Fibroblast of pulmonary artery (primary cell): ENCODE results near the gene IFFO2.

Experiments used
- DNase-seq: peaks from one replicate; pipeline ENCODE4 v3.0.0-alpha.2; 2010; ENCODE audit warnings: low read depth
- H3K4me3 ChIP-seq: replicated peaks from 2 replicates; pipeline ENCODE4 v1.5.1; 2011; ENCODE audit warnings: low read depth, mild to moderate bottlenecking, control low read depth, low read length, moderate library complexity
- TF ChIP-seq, protein P1 (sequence below): IDR thresholded peaks from 2 replicates; pipeline ENCODE4 v1.5.1; 2011; ENCODE audit warnings: mild to moderate bottlenecking, control low read depth, low read length, inconsistent platforms; ENCODE audit errors: missing control alignments

Gene IFFO2

DNA sequence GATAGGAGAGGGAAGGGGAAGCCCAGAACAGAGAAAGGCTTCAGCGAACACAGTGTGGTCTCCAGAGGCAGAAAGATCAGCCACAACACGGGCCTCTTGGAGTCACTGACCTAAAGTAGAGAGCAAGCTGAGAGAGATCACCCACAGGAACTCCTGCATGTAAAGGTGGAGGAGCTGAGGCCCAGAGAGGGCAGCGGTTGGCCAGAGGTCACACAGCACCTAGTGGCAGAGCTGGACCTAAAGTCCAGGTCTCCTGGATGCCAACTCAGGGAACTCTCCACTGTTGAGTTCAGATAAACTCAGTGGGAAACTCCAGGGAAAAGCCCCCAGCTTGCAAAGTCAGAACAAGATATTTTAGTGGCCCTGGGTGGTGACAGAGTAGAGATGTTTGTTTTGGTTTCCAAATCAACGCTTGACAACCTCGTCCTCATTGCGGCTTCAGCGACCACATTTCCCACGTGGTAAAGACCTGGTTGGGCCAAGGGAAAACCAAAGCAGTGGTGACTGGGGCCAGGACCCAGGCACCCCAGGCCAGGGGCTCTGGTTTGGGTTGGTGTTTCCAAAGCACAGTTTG lies 4.6 kb downstream of the IFFO2 start:
- TF ChIP-seq, protein P1, sequence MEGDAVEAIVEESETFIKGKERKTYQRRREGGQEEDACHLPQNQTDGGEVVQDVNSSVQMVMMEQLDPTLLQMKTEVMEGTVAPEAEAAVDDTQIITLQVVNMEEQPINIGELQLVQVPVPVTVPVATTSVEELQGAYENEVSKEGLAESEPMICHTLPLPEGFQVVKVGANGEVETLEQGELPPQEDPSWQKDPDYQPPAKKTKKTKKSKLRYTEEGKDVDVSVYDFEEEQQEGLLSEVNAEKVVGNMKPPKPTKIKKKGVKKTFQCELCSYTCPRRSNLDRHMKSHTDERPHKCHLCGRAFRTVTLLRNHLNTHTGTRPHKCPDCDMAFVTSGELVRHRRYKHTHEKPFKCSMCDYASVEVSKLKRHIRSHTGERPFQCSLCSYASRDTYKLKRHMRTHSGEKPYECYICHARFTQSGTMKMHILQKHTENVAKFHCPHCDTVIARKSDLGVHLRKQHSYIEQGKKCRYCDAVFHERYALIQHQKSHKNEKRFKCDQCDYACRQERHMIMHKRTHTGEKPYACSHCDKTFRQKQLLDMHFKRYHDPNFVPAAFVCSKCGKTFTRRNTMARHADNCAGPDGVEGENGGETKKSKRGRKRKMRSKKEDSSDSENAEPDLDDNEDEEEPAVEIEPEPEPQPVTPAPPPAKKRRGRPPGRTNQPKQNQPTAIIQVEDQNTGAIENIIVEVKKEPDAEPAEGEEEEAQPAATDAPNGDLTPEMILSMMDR = no peak
- DNase-seq = peak; percentile 42
- H3K4me3 ChIP-seq = no peak overlapping the region

DNA sequence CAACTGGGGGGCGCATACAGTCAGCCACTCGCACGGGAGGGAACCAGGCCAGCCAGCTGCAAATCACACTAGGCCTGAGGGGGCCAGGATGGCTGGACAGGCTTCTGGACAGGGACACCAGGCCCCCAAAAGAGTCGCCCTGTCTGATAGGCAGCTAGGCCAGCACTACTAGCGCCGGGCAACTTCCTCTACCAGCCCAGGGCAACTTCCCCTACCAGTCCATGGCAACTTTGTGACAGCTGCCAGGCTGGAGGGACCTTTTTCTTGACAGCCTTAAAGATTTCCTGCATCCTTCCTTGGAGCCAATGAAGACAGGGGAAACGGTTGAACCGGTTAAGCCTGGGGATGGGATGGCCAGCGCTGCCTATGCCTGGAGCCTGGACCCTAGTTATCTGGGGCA lies 5.1 kb downstream of the IFFO2 start:
- no peak overlapping the region for H3K4me3 ChIP-seq
- no peak for DNase-seq
- TF ChIP-seq, protein P1 = no peak

DNA sequence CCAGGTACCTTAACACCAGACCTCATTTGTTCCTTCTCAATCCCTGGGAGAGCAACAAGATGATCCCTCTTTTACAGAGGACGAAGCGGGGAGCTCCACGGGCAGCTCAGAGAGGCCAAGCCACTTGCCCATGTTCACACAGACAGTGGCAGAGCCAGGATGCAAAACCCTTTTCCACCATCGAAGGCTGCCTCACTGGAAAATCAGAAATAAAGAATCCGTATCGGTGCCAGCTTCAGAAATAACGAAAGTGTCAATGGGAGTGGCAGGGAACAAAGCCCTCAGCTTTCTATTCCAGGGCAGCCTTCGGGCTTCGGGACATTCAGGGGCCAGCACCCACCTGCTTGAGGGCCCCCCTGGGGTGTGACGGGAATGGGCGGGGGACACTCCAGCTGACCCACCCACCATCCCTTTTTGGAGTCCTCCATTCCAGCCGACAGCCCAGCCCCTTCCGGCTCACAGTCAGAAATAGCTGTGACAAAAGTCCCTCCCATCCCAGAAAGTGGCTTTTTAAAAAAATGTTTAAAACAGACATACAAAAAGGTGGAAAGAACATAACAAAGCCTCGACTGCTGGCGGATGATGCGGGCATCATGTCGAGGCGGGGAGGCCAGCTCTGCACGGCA lies 6.0 kb downstream of the IFFO2 start:
- no peak for DNase-seq
- TF ChIP-seq, protein P1 = no peak
- H3K4me3 ChIP-seq = peak overlapping the region; percentile 27

DNA sequence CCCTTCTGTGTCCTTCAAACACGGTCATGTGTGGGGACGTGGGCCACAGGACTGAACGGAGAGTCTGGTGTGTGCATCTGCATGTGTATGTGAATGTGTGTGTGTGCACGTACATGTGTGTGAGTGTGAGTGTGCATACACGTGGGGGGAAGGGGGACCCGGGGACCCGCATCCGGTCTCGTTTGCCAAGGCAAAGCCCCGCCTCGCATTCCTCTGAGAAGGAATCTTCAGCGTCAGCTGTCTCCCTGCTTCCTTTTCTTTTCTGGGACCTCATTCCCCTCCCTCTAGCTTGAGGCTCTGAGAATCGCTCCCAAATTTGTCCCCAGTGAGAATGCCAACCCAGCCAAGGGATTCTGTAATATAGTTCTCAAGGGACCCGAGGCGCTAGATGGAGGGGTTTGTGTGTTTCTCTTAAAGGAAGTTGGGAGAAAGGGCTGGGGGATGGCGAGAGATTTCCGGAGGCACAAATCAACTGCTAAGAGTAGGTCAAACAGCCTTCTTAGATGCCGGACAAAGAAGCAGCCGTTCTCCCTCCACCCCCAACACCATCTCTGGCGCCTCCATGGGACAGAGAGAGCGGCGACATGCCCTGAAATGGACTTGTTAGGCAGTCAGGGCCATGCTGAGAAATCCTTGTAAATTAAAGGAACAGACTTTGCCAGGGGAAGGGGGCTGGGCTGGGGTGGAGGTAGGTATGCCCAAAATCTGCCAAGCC lies 6.6 kb downstream of the IFFO2 start:
- DNase-seq = peak; percentile 58
- TF ChIP-seq, protein P1 = peak; percentile 27

DNA sequence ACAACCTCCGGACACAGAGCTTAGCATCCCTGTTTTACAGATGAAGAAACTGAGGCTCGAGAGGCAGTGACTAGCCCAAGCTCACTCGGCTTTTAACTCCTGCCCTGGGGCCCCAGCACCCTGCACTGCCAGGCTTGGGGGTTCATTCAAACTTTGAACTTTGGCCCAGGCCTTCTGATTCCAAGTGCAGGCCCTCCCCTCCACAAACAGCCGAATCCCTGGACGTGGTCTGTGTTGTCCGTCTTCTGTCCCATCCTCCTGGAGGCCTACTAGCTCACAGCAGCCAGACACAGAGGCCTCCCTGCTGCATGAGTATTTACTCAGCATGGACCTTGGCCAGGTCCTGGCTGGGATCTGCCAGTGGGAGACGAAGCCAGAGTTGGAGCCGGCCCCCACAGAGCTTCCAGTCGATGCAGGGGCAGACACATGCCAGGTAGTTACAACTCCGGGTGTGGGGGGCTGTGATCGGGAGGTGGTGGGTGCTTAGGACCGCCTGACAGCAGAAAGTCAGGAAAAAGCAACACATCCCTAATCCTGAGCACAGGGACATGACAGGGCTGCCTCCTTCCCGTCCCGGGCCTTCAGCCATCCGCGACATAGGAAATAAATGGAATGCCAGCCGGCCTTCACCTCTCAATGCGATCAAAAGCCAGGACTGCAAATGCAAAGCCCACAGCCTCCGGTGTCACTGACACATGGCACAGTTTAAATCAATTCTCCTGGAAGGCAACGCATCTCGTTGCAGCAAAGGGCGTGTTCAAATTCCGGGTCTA lies 7.4 kb downstream of the IFFO2 start:
- DNase-seq = peak; percentile 81
- H3K4me3 ChIP-seq = peak overlapping the region; percentile 14
- TF ChIP-seq, protein P1 = peak; percentile 15

More for the DNA sequence above, 6.6 kb downstream of the IFFO2 start:
- H3K4me3 ChIP-seq = peak overlapping the region; percentile 27

DNA sequence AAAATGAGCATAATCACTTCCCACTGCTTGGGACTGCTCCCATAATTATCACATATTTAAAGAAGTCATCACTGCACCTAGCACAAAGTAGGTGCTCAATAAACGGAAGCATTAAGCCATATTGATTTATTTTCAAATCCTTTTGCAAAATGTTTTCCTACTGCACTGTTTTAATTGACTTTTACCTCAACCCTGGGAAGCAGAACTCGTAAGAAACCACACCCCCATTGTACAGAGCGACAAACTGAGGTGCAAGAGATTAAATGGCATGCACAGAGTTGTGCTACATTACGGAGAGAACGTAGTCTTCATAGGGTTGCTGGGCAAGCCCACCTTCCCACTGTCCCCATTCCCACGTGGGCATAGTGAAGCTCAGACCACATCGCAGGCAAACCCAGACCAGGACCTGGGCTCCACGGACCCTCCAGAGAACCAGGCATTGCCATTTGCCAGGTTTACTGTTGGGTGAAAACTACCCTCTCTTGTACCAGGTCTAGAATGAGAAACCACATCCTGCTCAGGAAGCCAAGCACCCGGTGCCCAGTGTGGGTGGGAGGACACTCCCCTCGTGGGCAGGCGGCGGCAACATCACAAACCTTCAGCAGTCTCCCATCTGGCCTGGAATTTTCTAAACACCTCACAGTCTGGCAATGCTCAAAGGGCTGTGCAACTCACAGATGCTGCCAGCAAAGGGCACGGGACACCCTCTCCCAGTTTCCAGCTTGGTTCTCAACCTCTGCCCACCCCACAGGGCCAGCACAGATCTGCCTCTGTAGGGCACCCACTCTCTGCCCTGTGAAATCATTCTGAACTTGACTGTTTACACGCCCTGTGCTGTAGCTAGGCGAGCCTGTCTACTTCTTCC lies 8.2 kb downstream of the IFFO2 start:
- peak; percentile 46 for DNase-seq
- TF ChIP-seq, protein P1 = no peak
- H3K4me3 ChIP-seq = no peak overlapping the region
